Endothelial cell of umbilical vein (primary cell): ENCODE results near the gene ACMSD. TPM values are rescaled to one million over a fixed set of nuclear protein-coding genes. Genes with fewer than 3 reads are reported as not detected.

Source experiments
- BruUV-seq: library from RNA; stranded (reverse); fragments of 400-500 nt; replicated peaks from 2 replicates; lab custom pipeline; 2021; lab: Mats Ljungman, UMichigan
- CTCF ChIA-PET: fragments of 300-600, 350-600 bp; sonication (Branson Sonifier 250); formaldehyde crosslinking; loops from one replicate; lab custom pipeline; 2021; ENCODE audit warnings: antibody characterized with exemption, inconsistent platforms; lab: Charles Lee
- POLR2A ChIA-PET: fragments of 300-600, 350-600 bp; sonication (Branson Sonifier 250); formaldehyde crosslinking; loops from one replicate; lab custom pipeline; 2021; ENCODE audit warnings: antibody characterized with exemption, inconsistent platforms; lab: Charles Lee
- DNase-seq: peaks from one replicate; pipeline ENCODE4 v3.0.0-alpha.2; 2011; ENCODE audit warnings: low read depth, low spot score
- FAIRE-seq: peaks from 2 replicates; lab custom pipeline; 2011; peaks lifted over from hg19 to GRCh38; lab: Jason Lieb, UNC
- H2AFZ ChIP-seq: 2 replicates; pipeline ENCODE4 v1.6.0; 2012; ENCODE audit warnings: low read depth, low read length, control low read depth, inconsistent platforms
- H3K27ac ChIP-seq: 2 replicates; pipeline ENCODE4 v1.5.1; 2011; ENCODE audit warnings: low read depth, mild to moderate bottlenecking, control low read depth, low read length, moderate library complexity; ENCODE audit not compliant: insufficient read depth
- H3K27me3 ChIP-seq, 2 experiments: 2 replicates each; pipeline versions ENCODE4 v1.6.0 to v1.6.1; 2011; ENCODE audit warnings: low read length in 2 of 2, mixed read lengths in 1 of 2; ENCODE audit not compliant: control insufficient read depth in 2 of 2, insufficient read depth in 2 of 2
- H3K36me3 ChIP-seq, 2 experiments: 2 replicates in 1 of 2; 3 replicates in 1 of 2; pipeline ENCODE4 v1.5.1; 2011; ENCODE audit warnings: low read length in 2 of 2, mild to moderate bottlenecking in 1 of 2, moderate library complexity in 1 of 2; ENCODE audit not compliant: control insufficient read depth in 2 of 2, insufficient read depth in 2 of 2; ENCODE audit errors: extremely low read depth in 1 of 2
- H3K4me1 ChIP-seq: 3 replicates; pipeline ENCODE4 v1.5.1; 2011; ENCODE audit warnings: mild to moderate bottlenecking, low read length; ENCODE audit not compliant: control insufficient read depth, insufficient read depth; ENCODE audit errors: extremely low read depth
- H3K4me2 ChIP-seq: 2 replicates; pipeline ENCODE4 v1.6.1; 2011; ENCODE audit warnings: low read length, control low read depth, mixed read lengths; ENCODE audit not compliant: insufficient read depth
- H3K4me3 ChIP-seq, 3 experiments: fragments of 200-600 bp in 1 of 3; sonication (generic), shearing (Covaris generic) in 1 of 3; replicated peaks in 1 of 3; 2 replicates each; pipeline ENCODE4 v1.5.1; 2011 to 2016; ENCODE audit warnings: control low read depth in 3 of 3, low read length in 3 of 3, mild to moderate bottlenecking in 2 of 3, inconsistent platforms in 1 of 3, low read depth in 1 of 3, moderate library complexity in 1 of 3; ENCODE audit not compliant: insufficient read depth in 1 of 3
- H3K79me2 ChIP-seq: 2 replicates; pipeline ENCODE4 v1.6.0; 2012; ENCODE audit warnings: low read length, inconsistent platforms; ENCODE audit not compliant: control insufficient read depth, insufficient read depth
- H3K9ac ChIP-seq: replicated peaks from 2 replicates; pipeline ENCODE3; 2011; ENCODE audit warnings: low read length, control low read depth; ENCODE audit not compliant: insufficient read depth; ENCODE audit errors: extremely low read depth
- H3K9me1 ChIP-seq: replicated peaks from 3 replicates; pipeline ENCODE4 v1.6.0; 2011; ENCODE audit warnings: mild to moderate bottlenecking, low read length; ENCODE audit not compliant: control insufficient read depth, insufficient read depth; ENCODE audit errors: extremely low read depth
- H3K9me3 ChIP-seq: replicated peaks from 2 replicates; pipeline ENCODE4 v1.5.1; 2012; ENCODE audit warnings: low read length, inconsistent platforms; ENCODE audit not compliant: control insufficient read depth, insufficient read depth
- H4K20me1 ChIP-seq: replicated peaks from 2 replicates; pipeline ENCODE3; 2011; ENCODE audit warnings: mild to moderate bottlenecking, low read length; ENCODE audit not compliant: control insufficient read depth, insufficient read depth; ENCODE audit errors: extremely low read depth
- CTCF ChIP-seq, 2 donors: IDR thresholded peaks; 1 replicate in 1 of 2; 2 replicates in 1 of 2; pipeline ENCODE4 v1.5.1; 2011; ENCODE audit warnings: low read length in 2 of 2, mild to moderate bottlenecking in 2 of 2, moderate library complexity in 2 of 2, control low read depth in 1 of 2, inconsistent platforms in 1 of 2, low read depth in 1 of 2; ENCODE audit not compliant: insufficient read depth in 1 of 2; ENCODE audit errors: extremely low read depth in 1 of 2
- EZH2 ChIP-seq: IDR thresholded peaks from 2 replicates; pipeline ENCODE4 v1.6.1; 2012; ENCODE audit warnings: borderline replicate concordance, low read depth, mild to moderate bottlenecking, moderate library complexity, low read length, inconsistent platforms; ENCODE audit not compliant: severe bottlenecking
- FOS ChIP-seq: IDR thresholded peaks from 2 replicates; pipeline ENCODE4 v1.6.1; 2011; ENCODE audit warnings: mild to moderate bottlenecking, low read length, moderate library complexity, borderline replicate concordance; ENCODE audit not compliant: insufficient read depth
- GATA2 ChIP-seq: IDR thresholded peaks from 2 replicates; pipeline ENCODE4 v1.7.0; 2011; ENCODE audit warnings: low read depth, mild to moderate bottlenecking, moderate library complexity, mixed read lengths, low read length; ENCODE audit not compliant: insufficient read length, insufficient read depth
- JUN ChIP-seq: IDR thresholded peaks from 2 replicates; pipeline ENCODE4 v1.6.1; 2011; ENCODE audit warnings: borderline replicate concordance, low read depth; ENCODE audit not compliant: insufficient read length, insufficient read depth
- MAX ChIP-seq: IDR thresholded peaks from 2 replicates; pipeline ENCODE4 v1.6.1; 2011; ENCODE audit not compliant: insufficient read depth, insufficient read length
- POLR2A ChIP-seq: IDR thresholded peaks from 2 replicates; pipeline ENCODE4 v1.6.1; 2012; ENCODE audit warnings: low read depth, mild to moderate bottlenecking, control low read depth, low read length
- POLR2AphosphoS5 ChIP-seq: IDR thresholded peaks from 2 replicates; pipeline ENCODE4 v1.6.1; 2012; ENCODE audit warnings: low read depth, mild to moderate bottlenecking, control low read depth, low read length, moderate library complexity; ENCODE audit not compliant: insufficient read depth
- dilution Hi-C: fragments of 300-500 bp; cut with MboI; formaldehyde crosslinking; loops from one replicate; pipeline ENCODE4 v1.15.0; 2019; ENCODE audit warnings: low sequenced_read_pairs; ENCODE audit not compliant: extremely low pct_ligation_motif_present
- intact Hi-C: fragments of 100-400 bp; cut with micrococcal nuclease; formaldehyde crosslinking; loops from one replicate; pipeline ENCODE4 v1.10.0; 2022
- polyA plus RNA-seq, 4 experiments: library from polyadenylated mRNA; depleted of rRNA in 3 of 4; stranded (reverse) in 3 of 4; unstranded in 1 of 4; fragments of >200 nt; gene quantifications; 2 replicates each; pipeline versions ENCODE4 v1.2.1 to v1.2.3, GENCODE V29; 2011 to 2012; ENCODE audit warnings: missing spikeins in 1 of 4
- total RNA-seq: library from RNA; stranded (reverse); gene quantifications from 2 replicates; pipeline ENCODE4 v1.2.3, GENCODE V29; 2021

Gene ACMSD
- total and polyA plus RNA-seq, 2 donors (not counting 3 experiments of a cell fraction or from before 2014, with no cell fraction given), result not detected

DNA sequence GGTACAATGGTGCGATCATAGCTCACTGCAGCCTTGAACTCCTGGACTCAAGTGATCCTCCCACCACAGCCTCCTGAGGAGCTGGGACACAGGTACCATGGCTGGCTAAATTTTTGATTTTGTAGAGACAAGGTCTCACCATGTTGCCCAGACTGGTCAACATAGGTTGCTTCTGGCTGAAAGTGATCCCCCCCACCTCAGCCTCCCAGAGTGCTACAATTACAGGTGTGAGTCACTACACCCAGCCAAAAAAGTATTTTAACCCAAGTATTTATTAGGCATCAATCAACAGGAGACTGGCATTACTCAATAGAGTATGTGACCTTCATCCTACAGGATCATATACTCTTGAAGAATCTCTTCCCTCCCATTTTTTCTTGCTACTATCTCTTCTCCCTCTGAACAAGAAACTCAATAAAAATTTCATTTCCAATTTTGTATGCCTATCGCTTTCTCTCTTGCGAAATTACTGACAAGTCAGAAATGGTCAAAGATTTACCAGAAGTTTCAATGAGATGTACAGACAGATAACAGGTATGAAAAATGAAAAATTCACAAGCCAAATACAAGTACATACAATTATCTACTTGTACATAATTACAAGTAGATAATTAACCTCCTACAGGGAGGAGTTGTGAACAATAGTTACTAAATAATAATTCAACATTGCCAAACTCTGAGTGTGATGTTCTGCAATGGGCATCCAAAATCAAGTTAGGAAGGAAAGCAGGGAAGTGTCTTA lies 45.3 kb downstream of the ACMSD start:
- H3K79me2 ChIP-seq, result no peaks in the 10 kb centered on the region
- no peak for FAIRE-seq
- H3K9ac ChIP-seq, result no peak overlapping the region
- no peaks in the 10 kb centered on the region for H4K20me1 ChIP-seq
- no peak overlapping the region for H3K4me3 ChIP-seq
- no peak for DNase-seq
- no peak overlapping the region for H3K4me2 ChIP-seq
- no peak overlapping the region for H2AFZ ChIP-seq
- ChIA-PET POLR2A (no interaction called here), CTCF (interaction anchor here (1.0 kb wide), 1 partner anchor 15 kb away, joined by 4 read pairs; no protein-coding TSS in a partner anchor)
- H3K27ac ChIP-seq, result no peak overlapping the region
- no peaks in the 10 kb centered on the region for H3K4me1 ChIP-seq
- dilution Hi-C loops, result no loop called here
- no peak for TF ChIP-seq POLR2AphosphoS5
- no peak for TF ChIP-seq POLR2A
- no peak for TF ChIP-seq GATA2
- TF ChIP-seq JUN, result no peak
- TF ChIP-seq CTCF (IDR thresholded peaks at IDR 0.05; ENCODE audit: extremely low read depth in 1 of 2, insufficient read depth in 1 of 2, low read depth in 1 of 2, low read length in 2 of 2), result no peak
- no peak for TF ChIP-seq FOS
- TF ChIP-seq EZH2, result no peak
- TF ChIP-seq MAX, result no peak
- H3K9me3 ChIP-seq, result no peaks in the 10 kb centered on the region
- H3K9me1 ChIP-seq, result no peaks in the 10 kb centered on the region
- H3K36me3 ChIP-seq, result no peaks in the 10 kb centered on the region
- intact Hi-C loops, result no loop called here
- H3K27me3 ChIP-seq, result no peaks in the 10 kb centered on the region
- BruUV-seq, result no TSS peak
